Endometrial microvascular endothelial cells (primary cell): ENCODE measurements around the gene HELQ. TPM values are rescaled to one million over a fixed set of nuclear protein-coding genes. Genes with fewer than 3 reads are reported as not detected.
"Not testable (repeated sequence)": the region's sequence is repeated elsewhere in the genome, so short reads cannot be mapped to it uniquely, and the experiment has no call there.

Experiments
- in situ Hi-C: cut with HindIII; loops from 2 replicates; pipeline ENCODE4 v1.10.0; 2017; ENCODE audit warnings: low sequenced_read_pairs, low pct_unique_long_range_greater_than_20kb; ENCODE audit errors: inconsistent ontology term
- total RNA-seq: library from RNA; depleted of rRNA; stranded (reverse); fragments of >200 nt; gene quantifications from one replicate; pipeline ENCODE4 v1.2.3, GENCODE V29; 2015; ENCODE audit errors: inconsistent ontology term

The HELQ gene
- total RNA-seq, 1 donor from 2014 or later, result 6.4 TPM

- in situ Hi-C loops, result no loop called here
Observed at GRCh38 chr4:83440148-83440814, 15.3 kb downstream of the HELQ start.

- in situ Hi-C loops, result no loop called here
Observed at GRCh38 chr4:83438719-83439118, 16.9 kb downstream of the HELQ start.

GRCh38 chr4:83436680-83437079, 18.9 kb downstream of the HELQ start:
- in situ Hi-C loops, result no loop called here

GRCh38 chr4:83431200-83431599, 24.4 kb downstream of the HELQ start:
- in situ Hi-C loops, result no loop called here

GRCh38 chr4:83418211-83418610, 37.4 kb downstream of the HELQ start:
- in situ Hi-C loops, result no loop called here

GRCh38 chr4:83417566-83417965, 38.1 kb downstream of the HELQ start:
- in situ Hi-C loops, result no loop called here

DNA sequence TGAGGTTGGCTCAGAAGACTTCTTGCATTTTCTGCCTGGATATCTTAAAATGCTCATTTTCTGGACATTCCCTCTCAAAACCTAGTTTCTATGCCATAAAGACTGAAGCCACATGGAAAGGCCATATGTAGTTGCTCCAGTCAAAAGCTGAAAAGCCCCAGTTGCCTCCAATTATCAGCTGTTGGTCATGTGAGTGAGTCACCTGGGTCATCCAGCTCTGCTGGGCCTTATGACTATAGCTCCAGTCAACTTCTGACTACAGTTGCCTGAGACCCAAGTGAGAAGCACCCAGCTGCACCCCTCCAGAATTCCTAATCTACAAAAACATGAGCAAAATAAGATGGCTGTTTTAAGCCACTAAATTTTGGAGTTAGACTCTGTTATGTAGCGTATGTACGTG, 41.9 kb downstream of the HELQ start:
- in situ Hi-C loops, result no loop called here

DNA sequence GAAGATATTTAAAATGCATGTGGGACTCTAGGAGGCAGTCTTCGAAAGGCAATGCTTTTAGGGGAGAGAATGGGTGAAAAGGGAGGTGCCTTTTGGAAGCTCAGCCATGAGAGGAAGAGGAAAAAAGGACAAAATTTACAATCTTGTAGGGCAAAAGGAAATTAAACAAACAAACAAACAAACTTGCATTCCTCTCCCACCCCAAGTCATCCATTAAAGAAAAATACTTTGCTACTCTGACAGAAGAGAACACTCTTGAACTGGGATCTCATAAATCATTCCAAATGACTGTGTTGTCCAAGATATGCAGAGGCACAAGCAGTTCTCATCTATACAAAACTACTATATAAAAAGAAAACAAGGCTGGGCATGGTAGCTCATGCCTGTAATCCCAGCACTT, 46.7 kb downstream of the HELQ start:
- in situ Hi-C loops, result no loop called here

DNA sequence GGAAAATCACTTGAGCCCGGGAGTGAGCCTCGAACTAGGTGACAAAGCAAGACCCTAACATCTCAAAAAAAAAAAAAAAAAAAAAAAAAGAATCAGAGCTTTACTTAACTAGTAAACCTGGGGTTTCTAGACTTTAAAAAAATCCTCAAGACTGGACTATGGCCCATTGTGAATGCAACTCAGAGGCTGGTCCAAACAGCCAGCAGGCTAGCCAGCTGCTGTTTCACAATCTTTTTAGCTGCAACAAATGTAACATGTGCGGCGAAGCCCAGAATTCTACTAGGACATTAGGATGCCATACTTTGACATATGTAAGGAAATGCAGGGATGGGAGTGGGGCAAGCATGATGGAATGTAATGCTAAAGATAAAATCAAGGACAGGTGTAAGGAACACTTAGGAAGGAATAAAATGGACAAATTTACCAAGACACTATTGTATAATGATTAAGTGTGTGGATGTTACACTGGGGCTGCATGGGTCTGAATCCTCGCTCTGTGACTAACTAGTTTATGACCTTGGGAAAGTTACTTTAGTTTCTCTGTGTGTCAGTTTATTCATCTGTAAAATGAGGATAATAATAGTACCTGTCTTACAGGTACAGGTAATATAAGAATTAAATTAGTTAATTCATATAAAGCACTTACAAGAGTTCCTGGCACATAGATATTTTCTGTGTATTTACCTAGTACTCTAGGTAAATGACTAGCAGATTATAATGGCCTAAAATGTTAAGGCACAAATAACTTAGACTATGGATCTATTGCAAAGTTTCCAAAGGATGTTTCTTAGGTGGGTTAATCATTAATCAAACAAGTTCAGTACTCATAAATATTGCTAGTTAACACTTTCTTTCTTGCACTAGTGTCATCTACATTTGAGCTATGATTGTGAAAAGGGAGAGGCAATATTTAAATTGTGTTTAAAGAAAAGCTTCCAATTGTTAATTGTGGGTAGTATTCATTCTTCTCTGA, 49.5 kb downstream of the HELQ start:
- in situ Hi-C loops, result no loop called here

- in situ Hi-C loops, result not testable (repeated sequence)
Observed at GRCh38 chr4:83398158-83398557, 57.5 kb downstream of the HELQ start.

DNA sequence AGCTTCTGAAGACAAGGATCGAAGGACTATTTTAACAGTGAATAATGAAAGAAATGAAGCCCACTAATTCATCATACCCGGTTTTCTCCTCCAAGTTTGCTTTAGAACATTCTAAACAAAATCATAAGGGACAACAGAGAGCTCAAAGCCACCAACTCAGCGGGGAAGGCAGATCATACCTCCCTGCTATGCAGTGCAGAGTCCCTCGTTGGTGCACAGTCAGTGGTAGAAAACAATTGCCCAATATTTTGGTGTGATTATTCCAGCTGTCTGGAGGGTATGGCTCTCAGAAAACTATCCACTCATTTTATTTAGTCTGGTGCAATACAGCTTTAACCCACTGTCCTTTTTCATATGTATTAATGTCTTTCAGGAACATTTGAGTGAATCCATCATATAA, 61.7 kb downstream of the HELQ start:
- in situ Hi-C loops, result no loop called here

GRCh38 chr4:83392562-83392961, 63.1 kb downstream of the HELQ start:
- in situ Hi-C loops, result no loop called here

DNA sequence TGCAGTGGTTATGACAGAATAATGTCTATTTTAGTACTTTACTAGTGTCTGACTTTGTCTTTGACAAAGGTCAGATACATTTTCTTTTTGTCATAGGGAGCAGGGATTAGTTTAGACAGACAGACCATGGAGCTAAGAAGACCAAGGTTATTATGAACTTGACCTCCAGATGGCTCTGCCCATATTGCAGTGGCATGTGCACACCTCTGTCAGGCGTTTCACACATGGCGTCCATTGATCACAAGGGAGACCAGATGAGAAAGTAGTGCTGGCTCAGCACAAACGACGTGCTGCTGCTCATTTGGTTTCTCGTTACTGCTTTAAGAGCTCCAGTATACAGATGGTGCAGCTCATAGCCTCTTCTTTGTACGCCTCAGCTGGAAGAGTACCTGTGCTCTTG, 64.7 kb downstream of the HELQ start:
- in situ Hi-C loops, result no loop called here

- in situ Hi-C loops, result no loop called here
Observed at GRCh38 chr4:83389756-83390505, 65.7 kb downstream of the HELQ start.

- in situ Hi-C loops, result no loop called here
Observed at GRCh38 chr4:83389037-83389720, 66.4 kb downstream of the HELQ start.

- in situ Hi-C loops, result no loop called here
Observed at GRCh38 chr4:83388313-83388676, 67.3 kb downstream of the HELQ start.

GRCh38 chr4:83387476-83388312, 67.9 kb downstream of the HELQ start:
- in situ Hi-C loops, result no loop called here

- in situ Hi-C loops, result no loop called here
Observed at GRCh38 chr4:83387012-83387411, 68.6 kb downstream of the HELQ start.
